HG02798 (cell line): Measurements from ENCODE around the gene NAAA.

ENCODE experiments used
- ATAC-seq: cut with Tn5 transposase; IDR thresholded peaks from one replicate; pipeline ENCODE4 v1.9.1; 2021; ENCODE audit warnings: mild to moderate bottlenecking; ENCODE audit not compliant: unreplicated experiment, poor library complexity

Gene NAAA

GRCh38 chr4:75867130-75867529 lies 73.7 kb downstream of the NAAA start:
- ATAC-seq = no peak
